Uterus (tissue), 4 donors: ENCODE results near the gene TMEM187. TPM values are rescaled to one million over a fixed set of nuclear protein-coding genes. Genes with fewer than 3 reads are reported as not detected.

Experiments
- DNase-seq, 2 donors: peaks; one replicate each; pipeline ENCODE4 v3.0.0-alpha.2; 2019 to 2020
- H3K27ac ChIP-seq, 2 donors: fragments of 200-600 bp; sonication (generic); 1 replicate in 1 of 2; 2 replicates in 1 of 2; pipeline ENCODE4 v1.5.1; 2016 to 2018
- H3K27me3 ChIP-seq, 2 donors: fragments of 200-600 bp; sonication (generic); one replicate each; pipeline ENCODE4 v1.5.1; 2018 to 2019; ENCODE audit warnings: control low read depth in 1 of 2
- H3K36me3 ChIP-seq, 2 donors: fragments of 200-600 bp; sonication (generic); one replicate each; pipeline ENCODE4 v1.5.1; 2019; ENCODE audit warnings: control low read depth in 1 of 2
- H3K4me1 ChIP-seq, 2 donors: fragments of 200-600 bp; sonication (generic); one replicate each; pipeline ENCODE4 v1.5.1; 2018 to 2019; ENCODE audit warnings: control low read depth in 1 of 2
- H3K4me3 ChIP-seq, 2 donors: fragments of 200-600 bp; sonication (generic); 1 replicate in 1 of 2; 2 replicates in 1 of 2; pipeline ENCODE4 v1.5.1; 2018 to 2019; ENCODE audit warnings: mild to moderate bottlenecking in 1 of 2
- H3K9me3 ChIP-seq, 2 donors: fragments of 200-600 bp; sonication (generic); one replicate each; pipeline ENCODE4 v1.5.1; 2019; ENCODE audit warnings: control low read depth in 1 of 2
- CTCF ChIP-seq, 4 experiments: fragments of 200-600 bp in 2 of 4; fragments of 450-650 bp in 2 of 4; sonication (generic) in 2 of 4; IDR thresholded peaks; one replicate each; pipeline ENCODE4 v1.5.1; 2016 to 2019; ENCODE audit warnings: antibody characterized with exemption in 4 of 4, mild to moderate bottlenecking in 2 of 4, moderate library complexity in 1 of 4
- POLR2A ChIP-seq, 2 donors: fragments of 450-650 bp; IDR thresholded peaks; one replicate each; pipeline ENCODE4 v1.6.1; 2016; ENCODE audit warnings: antibody characterized with exemption in 2 of 2, mild to moderate bottlenecking in 1 of 2, moderate library complexity in 1 of 2
- intact Hi-C: fragments of 100-400 bp; cut with DNase I; formaldehyde crosslinking; loops from one replicate; pipeline ENCODE4 v1.15.1; 2023; ENCODE audit warnings: low total_unique reads
- total RNA-seq, 4 donors: library from RNA; depleted of rRNA in 3 of 4; stranded (reverse); fragments of >200 nt in 3 of 4; gene quantifications; one replicate each; pipeline versions ENCODE4 v1.1.0 to v1.2.4, GENCODE V29; 2014 to 2023
- donor health status: DM: yes; HTN: yes; CAD: no.

Gene TMEM187
- total RNA-seq, 4 donors from 2014 or later = 2.5 to 9.6 (median 6.2) TPM; not detected in 1

GRCh38 chrX:153928846-153929245 lies 43.7 kb upstream of the TMEM187 start:
- Histone ChIP-seq H3K9me3 (no peaks in the 10 kb centered on the region), H3K4me1 (peaks cover 3 to 4% of the 10 kb centered on the region in 2 donors)
- intact Hi-C loops = no loop called here

GRCh38 chrX:153929576-153929975 lies 43.0 kb upstream of the TMEM187 start:
- Histone ChIP-seq H3K9me3 (no peaks in the 10 kb centered on the region), H3K4me1 (peaks cover 4 to 8% of the 10 kb centered on the region in 2 donors), H3K27me3 (no peaks in the 10 kb centered on the region), H3K36me3 (no peaks in the 10 kb centered on the region), H3K27ac (no peak overlapping the region), H3K4me3 (no peak overlapping the region)
- no peak for TF ChIP-seq CTCF (IDR thresholded peaks at IDR 0.05)
- no peak for TF ChIP-seq POLR2A (IDR thresholded peaks at IDR 0.05)
- DNase-seq = no peak
- intact Hi-C loops = no loop called here

More at GRCh38 chrX:153928846-153929245, 43.7 kb upstream of the TMEM187 start:
- TF ChIP-seq CTCF (IDR thresholded peaks at IDR 0.05) (no peak), POLR2A (IDR thresholded peaks at IDR 0.05) (no peak)
- H3K27me3 ChIP-seq = no peaks in the 10 kb centered on the region
- no peak overlapping the region for H3K4me3 ChIP-seq
- no peaks in the 10 kb centered on the region for H3K36me3 ChIP-seq
- peak overlapping the region; percentile 53 to 69 for H3K27ac ChIP-seq
- no peak for DNase-seq

- TF ChIP-seq POLR2A (IDR thresholded peaks at IDR 0.05) = no peak
- no peak for TF ChIP-seq CTCF (IDR thresholded peaks at IDR 0.05)
- intact Hi-C loops = no loop called here
- H3K27me3 ChIP-seq = no peaks in the 10 kb centered on the region
- no peaks in the 10 kb centered on the region for H3K9me3 ChIP-seq
- H3K4me1 ChIP-seq = peaks cover 4 to 8% of the 10 kb centered on the region in 2 donors
- no peak overlapping the region for H3K27ac ChIP-seq
- H3K4me3 ChIP-seq = no peak overlapping the region
- H3K36me3 ChIP-seq = no peaks in the 10 kb centered on the region
- no peak for DNase-seq
Observed at GRCh38 chrX:153930011-153930910, 42.3 kb upstream of the TMEM187 start.

- no peak for TF ChIP-seq POLR2A (IDR thresholded peaks at IDR 0.05)
- TF ChIP-seq CTCF (IDR thresholded peaks at IDR 0.05) = no peak
- Histone ChIP-seq H3K36me3 (no peaks in the 10 kb centered on the region), H3K4me3 (no peak overlapping the region), H3K27me3 (no peaks in the 10 kb centered on the region), H3K9me3 (no peaks in the 10 kb centered on the region), H3K27ac (no peak overlapping the region), H3K4me1 (peaks cover 4 to 8% of the 10 kb centered on the region in 2 donors)
- no peak for DNase-seq
- intact Hi-C loops = no loop called here
Observed at GRCh38 chrX:153931151-153931550, 41.4 kb upstream of the TMEM187 start.

- DNase-seq = no peak
- H3K4me1 ChIP-seq = peaks cover 4 to 8% of the 10 kb centered on the region in 2 donors
- no peaks in the 10 kb centered on the region for H3K36me3 ChIP-seq
- H3K4me3 ChIP-seq = no peak overlapping the region
- H3K9me3 ChIP-seq = no peaks in the 10 kb centered on the region
- H3K27ac ChIP-seq = no peak overlapping the region
- intact Hi-C loops = no loop called here
- H3K27me3 ChIP-seq = no peaks in the 10 kb centered on the region
- TF ChIP-seq POLR2A (IDR thresholded peaks at IDR 0.05) = no peak
- TF ChIP-seq CTCF (IDR thresholded peaks at IDR 0.05) = no peak
Observed at GRCh38 chrX:153931748-153932147, 40.8 kb upstream of the TMEM187 start.
